ENCODE data around the gene BRD3. TPM values are rescaled to one million over a fixed set of nuclear protein-coding genes. Genes with fewer than 3 reads are reported as not detected.

BRD3 gene
- total RNA-seq, 1 experiment from 2014 or later, result 57.5 TPM

GRCh38 chr9:134053941-134054761 is 13.7 kb downstream of the BRD3 start:
- H3K36me3 Mint-ChIP-seq (ENCODE audit: insufficient read depth, unreplicated experiment), result peaks cover 47% of the 10 kb centered on the region
- H3K27me3 Mint-ChIP-seq (ENCODE audit: insufficient read depth, unreplicated experiment), result no peaks in the 10 kb centered on the region
- no peak for DNase-seq
- H3K9me3 Mint-ChIP-seq (ENCODE audit: unreplicated experiment), result no peaks in the 10 kb centered on the region
- intact Hi-C loops (cut with micrococcal nuclease; ENCODE audit: unreplicated experiment), result no loop called here
- no TSS peak for BruUV-seq (replicated peaks)
- no peak overlapping the region for H3K4me3 Mint-ChIP-seq (ENCODE audit: unreplicated experiment)
- no peaks in the 10 kb centered on the region for H3K4me1 Mint-ChIP-seq (ENCODE audit: low read depth, unreplicated experiment)
- ChIA-PET POLR2A (no interaction called here), CTCF (no interaction called here)
- Histone ChIP-seq H3K4me3 (ENCODE audit: low read depth, low read length) (no peak overlapping the region), H3K9me3 (no peaks in the 10 kb centered on the region), H3K27me3 (replicated peaks; ENCODE audit: control insufficient read depth, insufficient read depth, low read length) (no peaks in the 10 kb centered on the region), H3K4me1 (no peaks in the 10 kb centered on the region), H3K36me3 (ENCODE audit: control insufficient read depth, insufficient read depth, low read length) (peaks cover 3% of the 10 kb centered on the region)
- TF ChIP-seq CTCF (IDR thresholded peaks at IDR 0.05; ENCODE audit: insufficient read depth in 1 of 2, low read depth in 1 of 2, low read length in 1 of 2, severe bottlenecking in 1 of 2, unreplicated experiment in 1 of 2), result no peak
- H3K27ac Mint-ChIP-seq (ENCODE audit: unreplicated experiment), result no peak overlapping the region

GRCh38 chr9:134053401-134053871 is 14.4 kb downstream of the BRD3 start:
- TF ChIP-seq CTCF (IDR thresholded peaks at IDR 0.05; ENCODE audit: insufficient read depth in 1 of 2, low read depth in 1 of 2, low read length in 1 of 2, severe bottlenecking in 1 of 2, unreplicated experiment in 1 of 2), result no peak
- Histone ChIP-seq H3K4me1 (no peaks in the 10 kb centered on the region), H3K27me3 (replicated peaks; ENCODE audit: control insufficient read depth, insufficient read depth, low read length) (no peaks in the 10 kb centered on the region), H3K36me3 (ENCODE audit: control insufficient read depth, insufficient read depth, low read length) (peaks cover 3% of the 10 kb centered on the region), H3K9me3 (no peaks in the 10 kb centered on the region), H3K4me3 (ENCODE audit: low read depth, low read length) (no peak overlapping the region)
- Mint-ChIP-seq H3K27ac (ENCODE audit: unreplicated experiment) (no peak overlapping the region), H3K27me3 (ENCODE audit: insufficient read depth, unreplicated experiment) (no peaks in the 10 kb centered on the region), H3K9me3 (ENCODE audit: unreplicated experiment) (no peaks in the 10 kb centered on the region), H3K4me1 (ENCODE audit: low read depth, unreplicated experiment) (no peaks in the 10 kb centered on the region), H3K36me3 (ENCODE audit: insufficient read depth, unreplicated experiment) (peaks cover 46% of the 10 kb centered on the region), H3K4me3 (ENCODE audit: unreplicated experiment) (no peak overlapping the region)
- ChIA-PET CTCF (no interaction called here), POLR2A (no interaction called here)
- no peak for DNase-seq
- BruUV-seq (replicated peaks), result no TSS peak
- intact Hi-C loops (cut with micrococcal nuclease; ENCODE audit: unreplicated experiment), result no loop called here

- Mint-ChIP-seq H3K36me3 (ENCODE audit: insufficient read depth, unreplicated experiment) (peaks cover 51% of the 10 kb centered on the region), H3K27ac (ENCODE audit: unreplicated experiment) (no peak overlapping the region), H3K4me1 (ENCODE audit: low read depth, unreplicated experiment) (no peaks in the 10 kb centered on the region), H3K9me3 (ENCODE audit: unreplicated experiment) (no peaks in the 10 kb centered on the region), H3K4me3 (ENCODE audit: unreplicated experiment) (no peak overlapping the region), H3K27me3 (ENCODE audit: insufficient read depth, unreplicated experiment) (no peaks in the 10 kb centered on the region)
- Histone ChIP-seq H3K4me3 (ENCODE audit: low read depth, low read length) (no peak overlapping the region), H3K36me3 (ENCODE audit: control insufficient read depth, insufficient read depth, low read length) (peaks cover 3% of the 10 kb centered on the region), H3K9me3 (no peaks in the 10 kb centered on the region), H3K27me3 (replicated peaks; ENCODE audit: control insufficient read depth, insufficient read depth, low read length) (no peaks in the 10 kb centered on the region), H3K4me1 (no peaks in the 10 kb centered on the region)
- CTCF ChIA-PET, result no interaction called here
- POLR2A ChIA-PET, result no interaction called here
- BruUV-seq (replicated peaks), result no TSS peak
- intact Hi-C loops (cut with micrococcal nuclease; ENCODE audit: unreplicated experiment), result no loop called here
- no peak for TF ChIP-seq CTCF (IDR thresholded peaks at IDR 0.05; ENCODE audit: insufficient read depth in 1 of 2, low read depth in 1 of 2, low read length in 1 of 2, severe bottlenecking in 1 of 2, unreplicated experiment in 1 of 2)
- no peak for DNase-seq
Observed at GRCh38 chr9:134052941-134053340, 14.9 kb downstream of the BRD3 start.
